Frontal cortex (tissue), 4 donors: Measurements from ENCODE around the gene SPIRE1. TPM values are rescaled to one million over a fixed set of nuclear protein-coding genes. Genes with fewer than 3 reads are reported as not detected.

Experiments used
- DNase-seq, 2 donors: peaks; one replicate each; pipeline ENCODE4 v3.0.0; 2012; ENCODE audit warnings: low spot score in 2 of 2
- FAIRE-seq: peaks from 2 replicates; lab custom pipeline; 2012; peaks lifted over from hg19 to GRCh38; lab: Jason Lieb, UNC
- total RNA-seq: library from RNA; depleted of rRNA; stranded (reverse); fragments of >200 nt; gene quantifications from one replicate; pipeline ENCODE4 v1.2.3, GENCODE V29; 2014
- donor health status: control.
- donor health status: control.
- donor health status: control.

The SPIRE1 gene
- 104 TPM for total RNA-seq

- FAIRE-seq: no peak
Measured at GRCh38 chr18:12657684-12658425, at the start of gene SPIRE1. SPIRE1 (minus strand) TSS chr18:12658107; CDS start chr18:12657866, 241 bp downstream.

GRCh38 chr18:12703664-12704063 is 45.8 kb upstream of the SPIRE1 start:
- FAIRE-seq (no peak), DNase-seq (no peak)

More at GRCh38 chr18:12657684-12658425, at the start of gene SPIRE1:
- DNase-seq: peak; percentile 81 to 90

- DNase-seq (no peak), FAIRE-seq (no peak)
Measured at GRCh38 chr18:12703096-12703567, 45.2 kb upstream of the SPIRE1 start.

- DNase-seq (peak; percentile 83 to 85), FAIRE-seq (no peak)
Measured at GRCh38 chr18:12702221-12703095, 44.6 kb upstream of the SPIRE1 start, which contains the start of the genes CEP76 and PSMG2. CEP76 (minus strand) TSS chr18:12702723; CDS start chr18:12702548, 175 bp downstream. PSMG2 (plus strand) TSS chr18:12703042; CDS start chr18:12703108, 66 bp downstream.

GRCh38 chr18:12701161-12701560 is 43.3 kb upstream of the SPIRE1 start:
- FAIRE-seq (no peak), DNase-seq (no peak)

GRCh38 chr18:12699747-12700146 is 41.8 kb upstream of the SPIRE1 start:
- FAIRE-seq (no peak), DNase-seq (no peak)

GRCh38 chr18:12694032-12694431 is 36.1 kb upstream of the SPIRE1 start:
- DNase-seq: no peak

GRCh38 chr18:12692206-12692605 is 34.3 kb upstream of the SPIRE1 start:
- no peak for FAIRE-seq
- DNase-seq: no peak

More at GRCh38 chr18:12694032-12694431, 36.1 kb upstream of the SPIRE1 start:
- no peak for FAIRE-seq

- no peak for DNase-seq
- FAIRE-seq: no peak
Measured at GRCh38 chr18:12689256-12689850, 31.4 kb upstream of the SPIRE1 start.

GRCh38 chr18:12686100-12686499 is 28.2 kb upstream of the SPIRE1 start:
- FAIRE-seq (no peak), DNase-seq (no peak)

GRCh38 chr18:12679183-12679786 is 21.4 kb upstream of the SPIRE1 start:
- DNase-seq (no peak), FAIRE-seq (no peak)

GRCh38 chr18:12668041-12668440 is 10.1 kb upstream of the SPIRE1 start:
- FAIRE-seq: no peak
- no peak for DNase-seq

GRCh38 chr18:12659904-12660605 is 2.1 kb upstream of the SPIRE1 start:
- DNase-seq: peak; percentile 69 to 72
- peak; percentile 89 for FAIRE-seq

GRCh38 chr18:12658426-12659138 is 675 bp upstream of the SPIRE1 start:
- FAIRE-seq: no peak
- no peak for DNase-seq

- no peak for FAIRE-seq
Measured at GRCh38 chr18:12656938-12657683, 796 bp downstream of the SPIRE1 start.

GRCh38 chr18:12656605-12656937 is 1.3 kb downstream of the SPIRE1 start:
- FAIRE-seq (no peak), DNase-seq (peak in 1 of 2 donors; percentile 23)

More at GRCh38 chr18:12656938-12657683, 796 bp downstream of the SPIRE1 start:
- DNase-seq: peak; percentile 41 to 68

- DNase-seq (no peak), FAIRE-seq (no peak)
Measured at GRCh38 chr18:12654971-12655370, 2.9 kb downstream of the SPIRE1 start.
